ENCODE results near the gene ZFX. TPM values are rescaled to one million over a fixed set of nuclear protein-coding genes. Genes with fewer than 3 reads are reported as not detected.

Gene ZFX
- total RNA-seq, 1 donor from 2014 or later: 36.6 TPM

DNA sequence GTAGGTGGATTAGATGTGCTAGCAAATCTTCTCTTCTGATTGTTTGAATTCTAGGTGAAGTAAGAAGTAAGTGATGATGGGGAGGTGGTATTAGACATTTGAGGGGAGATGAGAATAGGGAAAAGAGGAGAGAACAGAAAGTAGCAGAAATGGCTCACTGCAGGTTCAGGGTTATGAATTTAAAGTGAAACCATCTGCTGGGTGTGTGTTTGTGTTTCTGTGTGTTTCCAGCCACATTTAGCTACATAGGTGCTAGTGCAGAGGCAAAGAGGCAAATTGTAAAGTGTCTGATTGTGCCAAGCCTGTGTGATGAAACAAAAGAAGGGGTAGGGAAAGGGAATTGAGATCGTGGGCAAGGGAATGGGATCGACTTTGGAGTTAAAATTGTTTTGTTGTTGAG is 50.6 kb downstream of the ZFX start:
- DNase-seq (ENCODE audit: extremely low read depth, low read depth, low spot score): no peak

DNA sequence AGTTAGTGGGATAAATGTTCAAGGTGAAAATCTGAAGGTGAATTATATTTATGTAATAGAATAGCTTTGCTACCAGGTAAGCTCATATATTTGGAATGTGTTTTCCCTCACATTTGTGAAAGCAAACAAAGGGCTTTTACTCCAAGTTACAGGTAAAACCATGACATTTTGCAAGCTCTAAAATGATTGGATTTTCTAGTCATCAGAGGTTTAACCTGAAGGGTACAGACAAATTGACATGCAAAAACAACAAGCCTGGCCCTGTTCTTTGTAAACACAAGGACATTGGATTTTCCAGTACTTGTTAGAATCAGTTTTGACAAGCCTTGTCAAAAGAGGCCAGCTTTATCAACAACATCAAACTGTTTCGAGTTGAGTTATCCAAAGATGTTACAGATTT is 51.7 kb downstream of the ZFX start:
- DNase-seq (ENCODE audit: extremely low read depth, low read depth, low spot score): no peak

GRCh38 chrX:24202465-24203031 is 53.0 kb downstream of the ZFX start:
- no peak for DNase-seq (ENCODE audit: extremely low read depth, low read depth, low spot score)

- no peak for DNase-seq (ENCODE audit: extremely low read depth, low read depth, low spot score)
Measured at GRCh38 chrX:24203072-24203808, 53.7 kb downstream of the ZFX start.

DNA sequence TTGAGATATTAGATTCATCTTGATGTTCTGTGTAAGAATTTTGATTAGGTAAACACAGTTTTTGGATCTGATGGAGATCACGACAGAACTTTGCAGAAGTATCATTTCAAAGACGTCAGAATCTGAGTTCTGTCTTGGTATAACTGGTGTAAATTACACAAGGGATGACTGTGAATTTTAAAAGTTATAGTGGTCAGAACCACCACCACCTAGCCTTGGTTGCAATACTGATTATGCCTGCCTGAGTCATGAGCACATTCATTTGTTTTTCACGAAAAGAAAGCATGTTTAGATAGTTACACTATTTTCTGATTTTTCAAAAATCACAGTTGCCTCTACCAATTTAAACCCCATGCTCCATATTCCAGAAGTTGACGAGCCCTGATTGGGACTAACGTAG is 54.8 kb downstream of the ZFX start:
- no peak for DNase-seq (ENCODE audit: extremely low read depth, low read depth, low spot score)

DNA sequence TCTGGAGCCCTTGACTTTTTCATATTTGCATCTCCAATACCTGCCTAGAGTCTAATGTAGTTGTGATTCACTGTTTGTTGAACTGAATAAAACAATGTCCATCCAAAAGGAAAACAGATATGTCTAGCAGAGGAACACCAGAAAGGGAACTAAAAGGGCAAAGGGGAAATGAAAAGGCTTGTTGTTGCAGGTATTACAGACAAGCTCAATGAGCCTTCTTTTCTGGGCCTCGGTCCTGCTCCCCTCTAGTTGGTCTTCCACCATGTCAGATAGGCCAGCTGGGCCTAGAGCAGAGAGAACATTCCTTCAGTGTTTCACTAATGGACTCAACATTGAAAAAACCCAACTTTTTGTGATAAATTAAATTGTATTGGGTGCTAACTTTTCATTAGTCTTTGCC is 55.4 kb downstream of the ZFX start:
- DNase-seq (ENCODE audit: extremely low read depth, low read depth, low spot score): no peak

DNA sequence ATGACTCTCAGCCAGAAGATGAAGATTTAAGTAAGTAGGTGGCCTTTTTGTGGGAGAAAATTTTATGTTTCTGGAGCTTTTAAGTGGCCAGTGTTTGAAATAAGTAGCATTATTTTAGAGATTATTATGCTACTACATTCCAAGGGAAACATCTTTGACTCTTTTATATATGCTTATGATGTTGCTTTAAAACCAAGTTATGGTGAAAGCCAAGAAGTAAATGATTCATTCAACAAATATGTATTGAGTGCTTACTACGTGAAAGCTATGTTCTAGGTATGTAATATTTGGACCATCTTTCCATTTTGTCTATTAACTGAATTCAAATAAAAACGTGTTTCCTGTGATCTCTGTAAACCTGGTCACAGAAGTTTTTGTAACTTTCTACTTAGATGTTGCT is 58.3 kb downstream of the ZFX start:
- no peak for DNase-seq (ENCODE audit: extremely low read depth, low read depth, low spot score)

DNA sequence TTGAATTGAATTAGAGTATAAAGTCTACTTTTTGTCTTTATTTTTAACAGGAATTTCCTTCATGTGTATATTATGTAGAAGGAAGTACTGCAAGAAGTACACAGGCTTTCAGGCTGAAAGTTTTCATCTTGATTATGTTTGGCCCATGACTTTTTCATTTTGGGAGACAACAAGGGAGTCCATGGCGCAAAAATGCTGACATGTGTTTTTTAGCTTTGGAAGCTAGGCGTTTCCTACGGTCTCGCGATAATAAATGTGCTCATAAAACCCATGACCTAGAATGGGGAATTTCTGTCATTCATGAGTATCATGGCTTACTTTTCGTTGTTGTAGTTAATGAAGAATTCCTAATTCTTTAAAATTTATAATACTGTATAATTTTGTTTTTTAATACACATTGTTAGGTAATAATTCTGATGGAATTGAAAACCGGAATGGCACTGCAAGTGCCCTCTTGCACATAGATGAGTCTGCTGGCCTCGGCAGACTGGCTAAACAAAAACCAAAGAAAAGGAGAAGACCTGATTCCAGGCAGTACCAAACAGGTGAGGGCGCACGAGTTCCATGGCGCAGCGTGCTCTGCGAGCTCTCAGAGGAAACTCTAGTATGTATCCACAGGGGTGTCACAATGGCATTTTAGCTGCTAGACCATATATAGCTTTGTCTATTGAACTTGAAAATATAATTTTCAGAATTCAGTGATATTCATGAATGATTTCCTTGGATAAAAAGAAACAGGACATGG is 59.1 kb downstream of the ZFX start:
- DNase-seq (ENCODE audit: extremely low read depth, low read depth, low spot score): no peak

DNA sequence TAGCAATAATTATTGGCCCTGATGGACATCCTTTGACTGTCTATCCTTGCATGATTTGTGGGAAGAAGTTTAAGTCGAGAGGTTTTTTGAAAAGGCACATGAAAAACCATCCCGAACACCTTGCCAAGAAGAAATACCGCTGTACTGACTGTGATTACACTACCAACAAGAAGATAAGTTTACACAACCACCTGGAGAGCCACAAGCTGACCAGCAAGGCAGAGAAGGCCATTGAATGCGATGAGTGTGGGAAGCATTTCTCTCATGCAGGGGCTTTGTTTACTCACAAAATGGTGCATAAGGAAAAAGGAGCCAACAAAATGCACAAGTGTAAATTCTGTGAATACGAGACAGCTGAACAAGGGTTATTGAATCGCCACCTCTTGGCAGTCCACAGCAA is 60.7 kb downstream of the ZFX start:
- DNase-seq (ENCODE audit: extremely low read depth, low read depth, low spot score): no peak

GRCh38 chrX:24214568-24214967 is 65.0 kb downstream of the ZFX start:
- no peak for DNase-seq (ENCODE audit: extremely low read depth, low read depth, low spot score)

DNA sequence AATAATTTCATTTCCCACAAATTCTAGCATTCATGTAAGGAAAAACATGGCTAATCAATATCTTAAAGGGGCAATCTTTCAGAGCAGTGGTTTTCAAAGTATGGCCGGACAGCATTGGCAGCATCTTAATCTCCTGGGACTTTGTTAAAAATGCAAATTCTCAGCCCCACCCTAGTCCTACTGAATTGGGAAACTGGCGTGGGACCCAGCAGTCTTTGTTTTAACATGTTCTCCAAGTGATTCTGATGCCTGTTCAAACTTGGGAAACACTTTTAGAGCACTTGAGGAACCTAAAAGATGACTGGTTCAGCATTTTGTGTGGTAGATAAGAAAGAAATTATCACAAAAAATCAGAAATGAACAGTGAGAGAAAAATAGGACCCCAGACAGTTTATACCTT is 65.7 kb downstream of the ZFX start:
- no peak for DNase-seq (ENCODE audit: extremely low read depth, low read depth, low spot score)

DNA sequence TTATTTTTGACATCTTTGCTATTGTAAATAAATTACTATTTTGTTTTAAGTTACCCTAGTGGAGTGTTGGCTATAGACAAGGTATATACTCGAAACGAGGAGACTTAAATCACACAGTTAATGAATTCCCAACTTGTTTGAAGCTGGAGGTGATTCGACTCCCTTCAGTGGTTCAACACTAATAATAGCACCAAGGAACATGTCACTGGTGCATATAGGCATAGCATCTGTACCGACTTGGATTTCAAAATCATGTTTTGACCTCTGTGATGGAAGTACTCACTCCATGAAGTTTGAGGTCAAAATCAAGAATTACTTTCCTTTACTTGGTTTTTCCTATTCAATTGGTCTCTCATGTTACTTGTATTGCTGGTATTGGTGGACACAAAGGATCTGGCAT is 66.5 kb downstream of the ZFX start:
- DNase-seq (ENCODE audit: extremely low read depth, low read depth, low spot score): no peak

DNA sequence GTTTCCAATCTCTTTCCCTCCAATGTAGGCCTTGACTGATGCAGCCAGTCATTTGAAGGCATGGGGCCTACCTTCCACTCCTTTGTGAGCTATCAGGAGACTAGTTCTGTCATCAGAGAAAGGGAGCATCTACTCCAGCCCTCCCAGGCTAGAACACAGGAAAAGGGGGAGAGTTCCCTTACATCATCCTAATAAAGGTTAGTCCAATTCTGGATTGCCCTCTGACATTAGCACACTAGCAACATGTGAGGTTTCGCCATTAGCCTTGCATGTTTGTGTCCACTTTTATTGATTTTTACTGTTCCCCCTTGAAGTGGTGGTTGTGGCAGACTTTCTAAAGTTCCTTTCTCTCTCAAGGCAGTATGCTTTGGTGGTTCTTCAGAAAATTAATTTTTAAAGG is 67.3 kb downstream of the ZFX start:
- DNase-seq (ENCODE audit: extremely low read depth, low read depth, low spot score): no peak

DNA sequence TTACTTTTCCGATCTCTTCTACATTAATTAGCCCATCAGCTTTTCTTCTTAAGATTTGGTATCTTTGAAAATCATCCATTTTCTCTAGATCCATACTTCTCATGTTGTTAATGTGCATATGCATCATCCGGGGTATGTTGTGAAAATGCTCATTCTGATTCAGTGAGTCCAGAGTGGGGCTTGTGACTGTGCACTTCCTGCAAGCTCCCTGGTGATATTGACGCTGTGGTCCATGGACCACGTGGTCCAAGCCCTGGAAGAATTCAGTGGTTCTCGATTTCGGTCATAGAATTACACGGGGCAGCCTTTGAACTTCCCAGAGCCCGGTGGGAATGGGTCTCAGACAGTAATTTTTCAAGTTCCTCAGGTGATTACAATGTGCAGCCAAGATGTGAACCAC is 69.8 kb downstream of the ZFX start:
- no peak for DNase-seq (ENCODE audit: extremely low read depth, low read depth, low spot score)

DNA sequence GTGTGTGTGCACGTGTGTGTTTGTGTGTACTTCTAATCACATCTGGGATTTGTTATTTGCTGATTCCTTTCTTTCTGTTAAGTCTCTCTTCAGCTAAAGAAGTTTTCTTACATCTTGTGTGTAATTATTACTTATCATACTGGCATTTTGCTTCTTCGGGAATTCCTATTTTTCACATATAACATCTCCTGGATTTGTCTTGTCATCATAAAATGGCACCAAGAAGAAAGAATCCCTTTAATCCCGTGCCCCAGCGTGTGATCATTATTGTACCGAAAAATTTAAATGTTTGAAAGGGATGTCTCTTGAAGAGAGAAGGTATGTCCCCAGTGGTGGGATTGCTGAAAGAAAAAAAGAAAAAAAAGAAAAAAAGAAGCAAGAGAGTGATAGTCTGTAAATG is 72.3 kb downstream of the ZFX start:
- no peak for DNase-seq (ENCODE audit: extremely low read depth, low read depth, low spot score)

GRCh38 chrX:24225265-24225664 is 75.7 kb downstream of the ZFX start:
- no peak for DNase-seq (ENCODE audit: extremely low read depth, low read depth, low spot score)

DNA sequence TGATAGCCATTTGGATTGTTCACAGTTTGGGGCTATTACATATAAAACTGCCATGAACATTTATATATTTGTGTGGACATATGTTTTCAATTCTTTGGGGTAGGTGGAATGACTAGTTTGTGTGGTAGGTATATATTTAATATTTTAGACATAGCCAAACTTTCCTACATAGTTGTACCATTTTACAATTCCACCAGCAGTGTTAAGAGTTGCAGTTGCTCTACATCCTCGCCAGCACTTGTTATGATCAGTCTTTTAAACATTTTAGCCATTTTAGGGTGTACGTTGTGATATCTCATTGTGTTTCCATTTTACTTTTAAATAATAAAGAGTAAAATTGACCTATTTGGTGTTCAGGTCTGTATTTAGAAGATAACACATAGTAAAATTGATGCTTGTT is 76.6 kb downstream of the ZFX start:
- DNase-seq (ENCODE audit: extremely low read depth, low read depth, low spot score): no peak

DNA sequence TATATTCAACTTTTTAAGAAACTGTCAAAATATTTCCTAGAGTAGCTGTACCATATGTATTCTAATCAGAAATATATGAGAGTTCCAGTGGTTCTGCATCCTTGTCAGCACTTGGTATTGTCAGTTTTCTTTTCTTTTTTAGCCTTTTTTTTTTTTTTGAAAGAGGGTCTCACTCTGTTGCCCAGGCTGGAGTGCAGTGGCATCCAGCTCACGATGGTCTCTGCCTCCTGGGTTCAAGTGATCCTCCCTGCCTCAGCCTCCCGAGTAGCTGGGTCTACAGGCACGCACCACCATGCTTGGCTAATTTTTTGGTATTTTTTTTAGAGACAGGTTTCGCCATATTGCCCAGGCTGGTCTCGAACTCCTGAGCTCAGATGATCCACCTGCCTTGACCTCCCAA is 79.1 kb downstream of the ZFX start:
- no peak for DNase-seq (ENCODE audit: extremely low read depth, low read depth, low spot score)

- no peak for DNase-seq (ENCODE audit: extremely low read depth, low read depth, low spot score)
Measured at GRCh38 chrX:24229400-24229879, 79.9 kb downstream of the ZFX start.

- no peak for DNase-seq (ENCODE audit: extremely low read depth, low read depth, low spot score)
Measured at GRCh38 chrX:24229976-24230375, 80.4 kb downstream of the ZFX start.

DNA sequence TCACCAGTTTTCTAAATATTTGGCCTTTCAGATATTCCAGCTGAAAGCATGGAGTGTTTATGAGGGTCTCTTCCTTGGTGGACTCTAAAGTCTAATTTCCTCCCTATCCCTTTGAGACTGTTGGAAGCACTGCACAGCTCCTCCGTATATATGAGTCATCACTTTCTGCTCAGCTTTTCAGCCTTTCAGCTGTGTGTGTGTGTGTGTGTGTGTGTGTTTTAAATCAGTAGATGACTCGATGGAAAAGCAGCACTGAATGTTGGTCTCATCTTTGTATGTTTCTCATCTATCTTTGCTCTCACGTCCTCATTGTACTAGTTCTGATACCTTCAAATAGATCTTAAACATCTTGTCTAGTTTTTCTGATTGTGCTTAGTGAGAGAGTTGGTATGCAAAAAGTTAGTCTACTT is 81.6 kb downstream of the ZFX start:
- DNase-seq (ENCODE audit: extremely low read depth, low read depth, low spot score): peak; percentile 22

- no peak for DNase-seq (ENCODE audit: extremely low read depth, low read depth, low spot score)
Measured at GRCh38 chrX:24231641-24232179, 82.2 kb downstream of the ZFX start.

All from glomerular endothelial cell (primary cell).